ENCODE data around the gene PPFIA1. TPM values are rescaled to one million over a fixed set of nuclear protein-coding genes. Genes with fewer than 3 reads are reported as not detected.
A peak's percentile ranks its signal among the peaks of the same experiment; 100 is the strongest.

The PPFIA1 gene
- total RNA-seq, 1 experiment from 2014 or later, result 113 TPM

GRCh38 chr11:70272009-70272408 is 1.5 kb downstream of the PPFIA1 start:
- ChIA-PET CTCF (no interaction called here), POLR2A (ENCODE audit: low non-redundant PET) (no interaction called here)
- peaks cover 47% of the 10 kb centered on the region for H3K36me3 ChIP-seq (ENCODE audit: insufficient read depth, low read length, poor library complexity, severe bottlenecking)
- H3K27ac ChIP-seq (ENCODE audit: low read depth, low read length, poor library complexity, severe bottlenecking), result no peak overlapping the region
- no TSS peak for BruUV-seq (replicated peaks)
- DNase-seq (ENCODE audit: low spot score), result no peak
- no peaks in the 10 kb centered on the region for H3K27me3 ChIP-seq (replicated peaks; ENCODE audit: insufficient read depth, low read depth, low read length, poor library complexity)
- intact Hi-C loops (cut with micrococcal nuclease; ENCODE audit: unreplicated experiment), result no loop called here
- no peak for TF ChIP-seq EZH2 (IDR thresholded peaks at IDR 0.05; ENCODE audit: borderline replicate concordance, low read depth, low read length, poor library complexity, severe bottlenecking)
- H3K9me3 ChIP-seq (ENCODE audit: low read depth, low read length, poor library complexity, severe bottlenecking), result no peaks in the 10 kb centered on the region
- peak overlapping the region; percentile 96 for H3K4me3 ChIP-seq (ENCODE audit: low read depth, low read length, poor library complexity, severe bottlenecking)
- peaks cover 47% of the 10 kb centered on the region for H3K4me1 ChIP-seq (ENCODE audit: insufficient read depth, low read length, poor library complexity, severe bottlenecking)

- Histone ChIP-seq H3K27ac (ENCODE audit: low read depth, low read length, poor library complexity, severe bottlenecking) (no peak overlapping the region), H3K9me3 (ENCODE audit: low read depth, low read length, poor library complexity, severe bottlenecking) (no peaks in the 10 kb centered on the region), H3K4me1 (ENCODE audit: insufficient read depth, low read length, poor library complexity, severe bottlenecking) (peaks cover 3% of the 10 kb centered on the region), H3K27me3 (replicated peaks; ENCODE audit: insufficient read depth, low read depth, low read length, poor library complexity) (no peaks in the 10 kb centered on the region), H3K4me3 (ENCODE audit: low read depth, low read length, poor library complexity, severe bottlenecking) (no peak overlapping the region), H3K36me3 (ENCODE audit: insufficient read depth, low read length, poor library complexity, severe bottlenecking) (peaks cover 71% of the 10 kb centered on the region)
- no peak for DNase-seq (ENCODE audit: low spot score)
- POLR2A ChIA-PET (ENCODE audit: low non-redundant PET), result no interaction called here
- intact Hi-C loops (cut with micrococcal nuclease; ENCODE audit: unreplicated experiment), result no loop called here
- BruUV-seq (replicated peaks), result no TSS peak
- TF ChIP-seq CTCF (conservative IDR thresholded peaks at IDR 0.05; ENCODE audit: low read depth, low read length) (no peak), EZH2 (IDR thresholded peaks at IDR 0.05; ENCODE audit: borderline replicate concordance, low read depth, low read length, poor library complexity, severe bottlenecking) (no peak)
- CTCF ChIA-PET, result no interaction called here
These were observed 8.5 kb downstream of the PPFIA1 start for GRCh38 chr11:70278994-70279393.

GRCh38 chr11:70281156-70281609 is 10.7 kb downstream of the PPFIA1 start:
- POLR2A ChIA-PET (ENCODE audit: low non-redundant PET), result no interaction called here
- CTCF ChIA-PET, result interaction anchor here (0.5 to 0.6 kb wide), 2 partner anchors 23 to 101 kb away, joined by 3 to 4 read pairs; no protein-coding TSS in a partner anchor
- Histone ChIP-seq H3K4me1 (ENCODE audit: insufficient read depth, low read length, poor library complexity, severe bottlenecking) (no peaks in the 10 kb centered on the region), H3K4me3 (ENCODE audit: low read depth, low read length, poor library complexity, severe bottlenecking) (no peak overlapping the region), H3K9me3 (ENCODE audit: low read depth, low read length, poor library complexity, severe bottlenecking) (no peaks in the 10 kb centered on the region), H3K27ac (ENCODE audit: low read depth, low read length, poor library complexity, severe bottlenecking) (peak overlapping the region; percentile 61), H3K27me3 (replicated peaks; ENCODE audit: insufficient read depth, low read depth, low read length, poor library complexity) (no peaks in the 10 kb centered on the region), H3K36me3 (ENCODE audit: insufficient read depth, low read length, poor library complexity, severe bottlenecking) (peaks cover 66% of the 10 kb centered on the region)
- intact Hi-C loops (cut with micrococcal nuclease; ENCODE audit: unreplicated experiment), result no loop called here
- BruUV-seq (replicated peaks), result no TSS peak
- TF ChIP-seq CTCF (conservative IDR thresholded peaks at IDR 0.05; ENCODE audit: low read depth, low read length), result no peak
- TF ChIP-seq EZH2 (IDR thresholded peaks at IDR 0.05; ENCODE audit: borderline replicate concordance, low read depth, low read length, poor library complexity, severe bottlenecking), result no peak
- DNase-seq (ENCODE audit: low spot score), result no peak

GRCh38 chr11:70282012-70282411 is 11.5 kb downstream of the PPFIA1 start:
- intact Hi-C loops (cut with micrococcal nuclease; ENCODE audit: unreplicated experiment), result no loop called here
- ChIA-PET POLR2A (ENCODE audit: low non-redundant PET) (no interaction called here), CTCF (no interaction called here)
- Histone ChIP-seq H3K4me3 (ENCODE audit: low read depth, low read length, poor library complexity, severe bottlenecking) (no peak overlapping the region), H3K27ac (ENCODE audit: low read depth, low read length, poor library complexity, severe bottlenecking) (no peak overlapping the region), H3K9me3 (ENCODE audit: low read depth, low read length, poor library complexity, severe bottlenecking) (no peaks in the 10 kb centered on the region), H3K27me3 (replicated peaks; ENCODE audit: insufficient read depth, low read depth, low read length, poor library complexity) (no peaks in the 10 kb centered on the region), H3K4me1 (ENCODE audit: insufficient read depth, low read length, poor library complexity, severe bottlenecking) (no peaks in the 10 kb centered on the region), H3K36me3 (ENCODE audit: insufficient read depth, low read length, poor library complexity, severe bottlenecking) (peaks cover 68% of the 10 kb centered on the region)
- BruUV-seq (replicated peaks), result no TSS peak
- TF ChIP-seq EZH2 (IDR thresholded peaks at IDR 0.05; ENCODE audit: borderline replicate concordance, low read depth, low read length, poor library complexity, severe bottlenecking), result no peak
- no peak for TF ChIP-seq CTCF (conservative IDR thresholded peaks at IDR 0.05; ENCODE audit: low read depth, low read length)
- DNase-seq (ENCODE audit: low spot score), result no peak

All from A673 (cell line).